Panc1 (cell line): ENCODE results near the gene KCNG2.

Source experiments
- TF ChIP-seq, protein P1 (sequence below), 2 experiments: IDR thresholded peaks; 2 replicates each; pipeline ENCODE4 v1.6.1; 2011 to 2012; ENCODE audit warnings: low read depth in 2 of 2, control low read depth in 1 of 2, low read length in 1 of 2, mild to moderate bottlenecking in 1 of 2, moderate library complexity in 1 of 2; ENCODE audit not compliant: insufficient read depth in 1 of 2
- TF ChIP-seq, protein P2 (sequence below): fragments of 450-650 bp; IDR thresholded peaks from 2 replicates; pipeline ENCODE4 v1.5.1; 2017; ENCODE audit warnings: mild to moderate bottlenecking

DNA sequence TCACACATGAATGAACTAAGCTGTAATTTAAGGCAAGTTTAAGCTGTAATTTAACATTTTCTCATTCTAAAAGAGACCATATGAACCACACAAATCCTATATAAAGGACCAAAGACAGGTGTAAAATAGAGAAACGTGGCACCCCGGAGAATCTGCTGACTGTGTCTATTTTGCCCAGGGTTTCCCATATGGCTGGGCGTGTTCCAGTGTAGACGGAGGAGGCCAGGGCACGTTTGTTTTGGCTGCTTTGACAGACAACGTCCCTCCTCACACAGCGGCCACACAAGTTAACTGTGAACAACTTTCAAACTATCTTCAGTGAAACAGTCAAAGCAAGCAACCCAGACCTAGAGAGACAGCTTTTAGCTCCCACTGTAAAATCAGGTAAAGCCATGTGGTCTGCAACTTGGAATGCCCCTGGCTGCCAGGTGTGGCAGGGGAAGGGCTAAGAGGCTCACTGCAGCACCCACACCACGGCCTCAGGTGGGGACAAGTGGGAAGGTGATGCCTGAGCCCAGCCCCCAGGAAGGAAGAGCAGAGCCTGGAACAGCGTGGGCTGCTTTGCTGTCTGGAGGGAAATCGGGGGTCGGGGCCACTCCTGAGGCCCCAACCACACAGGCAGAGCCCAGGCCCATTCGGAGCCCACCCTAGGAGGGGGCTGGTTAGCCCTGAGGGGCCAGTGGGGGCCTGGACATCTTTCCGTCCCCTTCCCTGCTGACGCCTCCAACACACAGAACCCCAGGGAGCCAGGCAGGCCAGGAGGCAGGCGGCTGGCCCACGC, 113.0 kb downstream of the KCNG2 start:
- TF ChIP-seq, protein P1, sequence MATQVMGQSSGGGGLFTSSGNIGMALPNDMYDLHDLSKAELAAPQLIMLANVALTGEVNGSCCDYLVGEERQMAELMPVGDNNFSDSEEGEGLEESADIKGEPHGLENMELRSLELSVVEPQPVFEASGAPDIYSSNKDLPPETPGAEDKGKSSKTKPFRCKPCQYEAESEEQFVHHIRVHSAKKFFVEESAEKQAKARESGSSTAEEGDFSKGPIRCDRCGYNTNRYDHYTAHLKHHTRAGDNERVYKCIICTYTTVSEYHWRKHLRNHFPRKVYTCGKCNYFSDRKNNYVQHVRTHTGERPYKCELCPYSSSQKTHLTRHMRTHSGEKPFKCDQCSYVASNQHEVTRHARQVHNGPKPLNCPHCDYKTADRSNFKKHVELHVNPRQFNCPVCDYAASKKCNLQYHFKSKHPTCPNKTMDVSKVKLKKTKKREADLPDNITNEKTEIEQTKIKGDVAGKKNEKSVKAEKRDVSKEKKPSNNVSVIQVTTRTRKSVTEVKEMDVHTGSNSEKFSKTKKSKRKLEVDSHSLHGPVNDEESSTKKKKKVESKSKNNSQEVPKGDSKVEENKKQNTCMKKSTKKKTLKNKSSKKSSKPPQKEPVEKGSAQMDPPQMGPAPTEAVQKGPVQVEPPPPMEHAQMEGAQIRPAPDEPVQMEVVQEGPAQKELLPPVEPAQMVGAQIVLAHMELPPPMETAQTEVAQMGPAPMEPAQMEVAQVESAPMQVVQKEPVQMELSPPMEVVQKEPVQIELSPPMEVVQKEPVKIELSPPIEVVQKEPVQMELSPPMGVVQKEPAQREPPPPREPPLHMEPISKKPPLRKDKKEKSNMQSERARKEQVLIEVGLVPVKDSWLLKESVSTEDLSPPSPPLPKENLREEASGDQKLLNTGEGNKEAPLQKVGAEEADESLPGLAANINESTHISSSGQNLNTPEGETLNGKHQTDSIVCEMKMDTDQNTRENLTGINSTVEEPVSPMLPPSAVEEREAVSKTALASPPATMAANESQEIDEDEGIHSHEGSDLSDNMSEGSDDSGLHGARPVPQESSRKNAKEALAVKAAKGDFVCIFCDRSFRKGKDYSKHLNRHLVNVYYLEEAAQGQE (IDR thresholded peaks at IDR 0.05; ENCODE audit: insufficient read depth in 1 of 2, low read depth in 2 of 2, low read length in 1 of 2), result no peak
- TF ChIP-seq, protein P2, sequence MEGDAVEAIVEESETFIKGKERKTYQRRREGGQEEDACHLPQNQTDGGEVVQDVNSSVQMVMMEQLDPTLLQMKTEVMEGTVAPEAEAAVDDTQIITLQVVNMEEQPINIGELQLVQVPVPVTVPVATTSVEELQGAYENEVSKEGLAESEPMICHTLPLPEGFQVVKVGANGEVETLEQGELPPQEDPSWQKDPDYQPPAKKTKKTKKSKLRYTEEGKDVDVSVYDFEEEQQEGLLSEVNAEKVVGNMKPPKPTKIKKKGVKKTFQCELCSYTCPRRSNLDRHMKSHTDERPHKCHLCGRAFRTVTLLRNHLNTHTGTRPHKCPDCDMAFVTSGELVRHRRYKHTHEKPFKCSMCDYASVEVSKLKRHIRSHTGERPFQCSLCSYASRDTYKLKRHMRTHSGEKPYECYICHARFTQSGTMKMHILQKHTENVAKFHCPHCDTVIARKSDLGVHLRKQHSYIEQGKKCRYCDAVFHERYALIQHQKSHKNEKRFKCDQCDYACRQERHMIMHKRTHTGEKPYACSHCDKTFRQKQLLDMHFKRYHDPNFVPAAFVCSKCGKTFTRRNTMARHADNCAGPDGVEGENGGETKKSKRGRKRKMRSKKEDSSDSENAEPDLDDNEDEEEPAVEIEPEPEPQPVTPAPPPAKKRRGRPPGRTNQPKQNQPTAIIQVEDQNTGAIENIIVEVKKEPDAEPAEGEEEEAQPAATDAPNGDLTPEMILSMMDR, result no peak
